ENCODE data around the gene FIG4.

- TF ChIP-seq CTCF (IDR thresholded peaks at IDR 0.05) = no peak
- TF ChIP-seq POLR2AphosphoS5 (IDR thresholded peaks at IDR 0.05) = no peak
- no peak for TF ChIP-seq EP300 (IDR thresholded peaks at IDR 0.05)
- no peak for TF ChIP-seq POLR2A (IDR thresholded peaks at IDR 0.05)
Observed at GRCh38 chr6:109766167-109766566, 75.1 kb downstream of the FIG4 start.
